GM08714 (cell line): ENCODE data around the gene POLA1.

Source experiments
- H3K4me3 ChIP-seq: fragments of 200-500 bp; sonication (Bioruptor generic); 2 replicates; pipeline ENCODE4 v1.5.1; 2014; ENCODE audit warnings: mild to moderate bottlenecking, low read length, inconsistent platforms
- ZNF274 ChIP-seq: IDR thresholded peaks from 2 replicates; pipeline ENCODE4 v1.6.1; 2012; ENCODE audit warnings: mild to moderate bottlenecking, low read depth, low read length

POLA1 gene

DNA sequence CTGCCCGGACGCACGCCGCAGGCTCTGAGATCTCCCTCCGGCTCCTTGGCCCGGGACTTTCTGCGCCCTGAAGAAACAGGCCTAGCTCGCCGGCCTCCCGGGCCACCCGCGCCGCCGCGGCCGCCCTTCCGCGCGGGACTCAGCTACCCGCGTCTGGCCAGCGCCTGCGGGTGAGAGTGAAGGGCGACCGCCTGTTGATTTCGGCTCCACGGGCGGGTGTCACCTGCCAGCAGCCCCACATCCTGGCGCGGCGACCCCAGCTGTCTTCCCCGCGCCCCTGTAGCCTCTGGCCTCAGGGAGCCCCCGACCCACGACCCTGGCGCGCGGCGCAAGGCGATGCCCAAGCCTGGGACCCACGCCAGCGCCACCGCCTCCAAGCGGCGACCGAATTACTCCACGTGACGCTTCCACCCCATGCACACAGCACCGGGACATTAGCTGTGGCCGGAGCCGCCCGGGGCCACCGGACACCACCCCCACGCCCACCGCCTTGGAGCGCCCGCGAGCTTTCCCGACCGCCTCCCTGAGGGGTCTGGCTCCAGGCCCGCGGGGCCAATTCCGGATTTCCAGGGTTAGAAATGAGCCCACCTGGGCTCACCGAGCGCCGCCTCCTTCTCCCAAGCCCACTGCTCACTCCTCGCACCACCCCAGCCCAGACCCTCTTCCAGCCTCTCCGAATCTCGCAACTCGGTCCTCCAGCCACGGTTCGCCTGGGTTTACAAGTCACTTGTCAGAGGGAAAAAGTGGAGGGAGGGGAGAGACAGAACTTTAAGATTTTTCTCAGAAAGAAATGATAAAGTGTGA lies 311.9 kb downstream of the POLA1 start:
- no peak overlapping the region; the same call in 1 of the 2 replicates for H3K4me3 ChIP-seq
- no peak for TF ChIP-seq ZNF274

DNA sequence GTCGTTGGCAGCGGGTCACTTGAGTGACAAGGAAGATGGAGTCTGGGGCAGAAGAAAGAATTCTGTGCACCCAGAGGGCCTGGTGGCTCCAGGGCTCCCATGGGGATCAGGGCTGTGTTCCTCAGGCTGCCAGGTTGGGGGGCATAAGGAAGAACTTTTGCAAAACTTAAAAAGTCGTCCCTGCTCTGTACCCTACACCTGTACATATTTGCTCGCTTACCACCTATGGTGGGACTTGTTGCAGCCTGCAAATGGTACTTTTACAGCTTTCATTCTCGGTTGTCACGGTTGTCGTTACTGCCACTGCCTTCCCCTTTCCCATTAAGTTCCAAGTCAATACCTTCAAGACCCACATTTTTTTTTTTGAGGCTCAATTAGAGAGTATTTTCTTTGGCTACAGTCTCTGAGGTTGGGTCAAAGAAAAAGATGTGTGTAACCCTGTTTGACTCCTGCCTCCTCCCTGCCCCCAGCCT lies 312.9 kb downstream of the POLA1 start:
- TF ChIP-seq ZNF274 = no peak
- H3K4me3 ChIP-seq = no peak overlapping the region; the same call in 1 of the 2 replicates

- H3K4me3 ChIP-seq = no peak overlapping the region; the same call in 1 of the 2 replicates
- no peak for TF ChIP-seq ZNF274
Observed at GRCh38 chrX:25007059-25008053, 313.6 kb downstream of the POLA1 start.

DNA sequence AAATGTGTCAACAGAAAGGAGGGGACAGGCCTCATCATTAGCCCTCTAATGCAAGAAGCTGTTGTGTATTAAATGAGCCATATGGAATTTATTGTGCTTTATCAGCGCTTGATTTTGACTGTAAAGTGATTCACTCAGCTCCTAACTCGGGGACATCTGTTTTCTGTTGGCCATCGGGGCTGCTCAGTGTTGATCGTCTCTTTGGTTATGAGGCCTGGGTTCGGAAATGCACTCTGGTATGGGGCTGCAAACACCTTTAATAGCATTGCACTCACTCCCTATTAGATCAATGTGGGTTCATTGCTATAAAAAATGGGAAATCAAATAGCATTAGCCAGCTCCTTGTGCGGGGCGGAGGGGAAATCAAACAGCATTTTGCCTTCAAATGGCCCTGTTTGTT lies 315.7 kb downstream of the POLA1 start:
- no peak overlapping the region for H3K4me3 ChIP-seq

GRCh38 chrX:25010784-25011588 lies 317.3 kb downstream of the POLA1 start:
- H3K4me3 ChIP-seq = no peak overlapping the region
- TF ChIP-seq ZNF274 = no peak

More for the DNA sequence above, 315.7 kb downstream of the POLA1 start:
- TF ChIP-seq ZNF274 = no peak

- H3K4me3 ChIP-seq = no peak overlapping the region; the same call in 1 of the 2 replicates
- TF ChIP-seq ZNF274 = no peak
Observed at GRCh38 chrX:25011589-25012432, 318.1 kb downstream of the POLA1 start.

DNA sequence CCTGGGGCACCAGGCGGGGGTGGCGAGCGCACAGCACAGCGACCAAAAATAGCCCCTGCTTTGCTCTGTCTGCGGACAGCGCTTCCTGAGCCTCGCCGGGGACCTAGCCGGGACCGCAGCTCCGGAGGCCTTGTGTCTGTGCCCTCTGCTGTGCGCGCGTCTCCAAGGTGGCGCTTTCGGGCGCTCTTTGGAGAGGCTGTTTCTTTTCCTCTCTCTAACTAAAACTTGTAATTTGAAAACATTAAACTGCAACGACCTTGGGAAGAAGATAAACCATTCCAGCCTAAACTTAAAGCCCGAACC lies 318.7 kb downstream of the POLA1 start:
- TF ChIP-seq ZNF274 = no peak
- no peak overlapping the region; the same call in 1 of the 2 replicates for H3K4me3 ChIP-seq

GRCh38 chrX:25012793-25013631 lies 319.3 kb downstream of the POLA1 start:
- peak overlapping the region; percentile 41; the same call in 1 of the 2 replicates for H3K4me3 ChIP-seq

DNA sequence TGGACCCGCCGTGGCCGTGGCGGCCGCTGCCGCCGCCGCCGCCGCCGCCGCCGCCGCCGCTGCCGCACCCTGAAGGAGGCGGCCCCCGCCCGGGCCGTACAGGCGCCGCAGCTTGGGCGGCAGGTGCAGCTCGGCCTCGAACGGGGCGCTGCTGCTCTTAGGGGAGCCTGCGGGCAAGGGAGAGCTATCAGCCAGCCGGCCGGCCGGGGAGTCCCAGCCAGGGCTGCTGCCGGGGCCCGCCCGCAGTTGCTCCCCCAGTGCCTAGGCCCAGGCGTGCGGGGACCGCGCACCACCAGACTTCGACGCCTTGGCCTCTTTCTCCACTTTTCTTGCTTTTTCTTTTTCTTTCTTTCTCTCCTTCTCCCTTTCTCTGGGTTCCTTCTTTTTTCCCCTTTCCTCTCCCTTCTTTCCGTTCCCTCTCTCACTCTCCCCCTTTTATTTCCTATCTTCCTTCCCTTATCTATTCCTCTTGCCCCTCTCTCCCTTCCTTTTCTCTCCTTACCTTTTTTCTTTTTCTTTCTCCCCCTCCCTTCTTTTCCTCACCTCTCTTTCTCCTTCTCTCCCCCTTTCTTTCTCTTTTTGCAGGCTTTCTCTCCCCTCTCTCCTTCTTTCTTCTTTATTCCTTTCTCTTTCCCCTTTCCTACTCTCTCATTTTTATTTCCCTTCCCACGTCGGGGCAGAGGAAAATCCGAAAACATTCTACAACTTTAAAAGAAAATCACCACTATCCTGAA lies 320.1 kb downstream of the POLA1 start:
- no peak overlapping the region for H3K4me3 ChIP-seq
- no peak for TF ChIP-seq ZNF274

More at GRCh38 chrX:25012793-25013631, 319.3 kb downstream of the POLA1 start:
- no peak for TF ChIP-seq ZNF274

DNA sequence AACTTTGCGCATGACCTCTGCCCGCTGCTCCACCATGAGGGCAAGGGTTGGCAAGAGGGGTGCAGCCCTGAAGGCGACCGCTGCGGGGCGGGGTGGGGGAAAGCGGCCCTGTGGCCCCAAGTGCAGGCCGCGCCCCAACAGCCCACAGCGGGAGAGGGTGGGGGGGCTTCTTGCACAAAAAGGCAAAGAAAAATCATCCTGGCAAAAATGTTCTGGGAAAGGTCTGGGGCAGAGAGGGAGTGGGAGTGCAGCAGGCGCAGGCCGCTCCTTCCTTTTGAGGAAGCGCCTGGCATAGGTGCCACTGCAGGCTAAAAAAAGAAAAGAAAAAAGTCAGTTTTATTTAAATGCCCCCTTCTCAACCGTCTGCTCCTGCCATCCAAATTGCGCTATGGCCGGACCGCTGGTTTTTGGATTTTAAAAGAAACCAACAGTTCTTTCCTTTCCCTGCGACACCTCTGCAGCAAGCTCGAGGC lies 320.7 kb downstream of the POLA1 start:
- TF ChIP-seq ZNF274 = no peak
- H3K4me3 ChIP-seq = no peak overlapping the region
